Skeletal muscle satellite cell (primary cell): ENCODE results near the gene SH3BP1.
A peak's percentile ranks its signal among the peaks of the same experiment; 100 is the strongest.
"Not testable (repeated sequence)": the region's sequence is repeated elsewhere in the genome, so short reads cannot be mapped to it uniquely, and the experiment has no call there.

Experiments
- H3K27me3 ChIP-seq: 2 replicates; pipeline ENCODE4 v1.7.0; 2013; ENCODE audit warnings: low read length; ENCODE audit not compliant: control insufficient read depth, insufficient read depth
- H3K36me3 ChIP-seq: 2 replicates; pipeline ENCODE4 v1.7.0; 2013; ENCODE audit warnings: mild to moderate bottlenecking, control low read depth, low read length; ENCODE audit not compliant: insufficient read depth
- H3K4me1 ChIP-seq: 2 replicates; pipeline ENCODE4 v1.7.0; 2013; ENCODE audit warnings: low read length; ENCODE audit not compliant: control insufficient read depth, insufficient read depth
- H3K4me2 ChIP-seq: 2 replicates; pipeline ENCODE4 v1.7.0; 2013; ENCODE audit warnings: mild to moderate bottlenecking, low read length
- H3K4me3 ChIP-seq: 2 replicates; pipeline ENCODE4 v1.7.0; 2013; ENCODE audit warnings: low read length
- H3K9ac ChIP-seq: 2 replicates; pipeline ENCODE4 v1.7.0; 2013; ENCODE audit warnings: mild to moderate bottlenecking, low read depth, low read length, moderate library complexity
- H3K9me3 ChIP-seq: replicated peaks from 2 replicates; pipeline ENCODE4 v1.7.0; 2013; ENCODE audit warnings: mild to moderate bottlenecking, control low read depth, low read length

Gene SH3BP1

DNA sequence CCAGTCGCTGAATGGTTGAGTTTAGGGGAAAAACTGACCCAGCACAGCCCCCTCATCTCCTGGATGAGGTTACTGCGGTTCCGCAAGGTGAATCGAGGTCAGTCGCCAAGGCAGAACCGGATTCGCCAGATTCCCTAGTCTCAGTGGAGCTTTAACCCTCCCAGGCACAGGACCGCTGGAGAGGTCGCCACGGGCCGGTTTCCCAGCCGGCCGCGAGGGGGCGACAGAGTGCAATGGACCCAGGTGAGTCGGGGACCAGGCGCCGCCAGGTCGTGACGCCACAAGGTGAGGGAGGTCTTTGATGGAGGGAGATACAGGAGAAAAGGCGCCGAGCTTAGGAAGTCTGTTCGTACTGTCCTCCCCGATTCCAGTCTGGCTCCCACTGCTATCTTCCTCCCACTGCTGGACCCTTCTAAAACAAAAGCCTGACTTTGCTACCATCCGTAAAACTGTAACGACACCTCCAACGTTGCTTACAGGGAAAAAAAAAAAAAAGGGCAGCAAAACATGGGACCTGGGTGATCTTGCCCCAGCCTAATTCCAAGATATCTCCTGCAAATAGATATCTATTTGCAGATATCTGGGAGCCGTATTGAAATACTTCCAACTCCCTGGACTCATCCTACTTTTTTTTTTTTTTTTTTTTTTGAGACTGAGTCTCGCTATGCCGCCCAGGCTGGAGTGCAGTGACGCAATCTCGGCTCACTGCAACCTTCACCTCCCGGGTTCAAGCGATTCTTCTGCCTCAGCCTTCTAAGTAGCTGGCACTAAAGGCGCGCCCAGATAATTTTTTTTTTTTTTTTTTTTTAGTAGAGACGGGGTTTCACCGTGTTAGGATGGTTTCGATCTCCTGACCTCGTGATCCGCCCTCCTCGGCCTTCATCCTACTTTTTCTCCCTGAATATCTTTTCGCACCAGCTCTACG lies 32.2 kb upstream of the SH3BP1 start:
- Histone ChIP-seq H3K9ac (peak overlapping the region; percentile 5), H3K9me3 (no peaks in the 10 kb centered on the region), H3K4me2 (peak overlapping the region; percentile 70), H3K27me3 (peaks cover 17% of the 10 kb centered on the region), H3K4me1 (peaks cover 20% of the 10 kb centered on the region), H3K36me3 (peaks cover 4% of the 10 kb centered on the region), H3K4me3 (peak overlapping the region; percentile 50)

GRCh38 chr22:37607935-37608476 lies 31.5 kb upstream of the SH3BP1 start:
- H3K36me3 ChIP-seq = peaks cover 4% of the 10 kb centered on the region
- peaks cover 13% of the 10 kb centered on the region for H3K27me3 ChIP-seq
- peak overlapping the region; percentile 82 for H3K4me3 ChIP-seq
- H3K9ac ChIP-seq = peak overlapping the region; percentile 87
- H3K4me2 ChIP-seq = peak overlapping the region; percentile 79
- peaks cover 20% of the 10 kb centered on the region for H3K4me1 ChIP-seq
- no peaks in the 10 kb centered on the region for H3K9me3 ChIP-seq

- Histone ChIP-seq H3K4me2 (peak within 1 kb of the TSS; percentile 99), H3K9ac (peak within 1 kb of the TSS; percentile 87), H3K4me1 (peaks cover 23% of the 10 kb centered on the region), H3K9me3 (no peaks in the 10 kb centered on the region), H3K4me3 (peak within 1 kb of the TSS; percentile 97), H3K27me3 (peaks cover 13% of the 10 kb centered on the region), H3K36me3 (peaks cover 4% of the 10 kb centered on the region)
These were observed 30.8 kb upstream of the SH3BP1 start, which contains the start of gene GGA1 for GRCh38 chr22:37608477-37609239. Gene GGA1, plus strand, starts transcription at chr22:37608834. Its CDS starts 27 bp downstream, at chr22:37608861.

DNA sequence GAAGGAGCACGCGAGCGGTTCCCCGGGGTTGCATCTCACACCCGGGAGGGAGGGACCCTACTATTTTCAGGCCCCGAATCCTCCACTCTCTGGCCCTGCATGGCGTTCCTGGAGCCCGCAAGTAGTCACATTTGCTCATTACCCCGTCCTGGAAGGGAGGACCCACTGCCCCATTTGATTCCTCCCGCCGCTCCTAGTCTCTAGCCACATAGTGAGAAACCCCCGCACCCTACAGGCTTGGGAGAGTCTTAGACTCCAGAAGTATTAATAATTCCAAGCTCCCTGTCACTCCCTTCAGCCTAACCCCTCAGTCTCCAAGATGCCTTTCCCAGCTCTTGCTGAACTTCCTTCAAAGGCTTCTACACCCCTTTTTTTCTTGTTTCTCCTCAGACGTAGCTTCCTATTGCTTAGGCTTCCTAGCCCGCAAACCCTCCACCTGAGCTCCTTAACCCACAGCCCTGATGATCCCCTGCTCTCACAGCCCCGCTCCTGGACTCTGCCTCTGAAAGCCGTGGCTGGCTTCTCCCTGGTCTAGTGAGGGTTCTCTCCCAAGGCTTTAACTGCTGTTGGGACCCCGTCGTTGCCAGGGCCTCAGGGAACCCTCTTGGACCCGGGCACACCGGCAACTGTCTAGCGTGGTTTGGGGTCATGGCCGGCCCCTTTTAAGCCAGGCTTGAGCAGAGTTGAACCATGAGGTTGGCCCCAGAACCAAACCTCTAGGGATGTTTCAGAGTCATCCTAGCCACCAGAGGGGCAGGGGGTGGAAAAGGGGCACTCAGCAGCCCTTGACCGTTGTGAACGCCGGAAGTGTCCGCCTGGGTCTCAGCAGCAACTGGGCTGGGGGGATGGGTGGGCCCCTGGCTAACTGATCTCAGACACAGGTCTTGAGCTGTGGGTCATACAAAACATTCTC lies 30.0 kb upstream of the SH3BP1 start:
- Histone ChIP-seq H3K27me3 (peaks cover 8% of the 10 kb centered on the region), H3K36me3 (peaks cover 9% of the 10 kb centered on the region), H3K9me3 (no peaks in the 10 kb centered on the region), H3K9ac (peak overlapping the region; percentile 87), H3K4me3 (peak overlapping the region; percentile 97), H3K4me2 (peak overlapping the region; percentile 99), H3K4me1 (peaks cover 23% of the 10 kb centered on the region)

- Histone ChIP-seq H3K4me2 (peak overlapping the region; percentile 99), H3K4me1 (peaks cover 23% of the 10 kb centered on the region), H3K9ac (peak overlapping the region; percentile 87)
These were observed 29.4 kb upstream of the SH3BP1 start for GRCh38 chr22:37610153-37610475.

DNA sequence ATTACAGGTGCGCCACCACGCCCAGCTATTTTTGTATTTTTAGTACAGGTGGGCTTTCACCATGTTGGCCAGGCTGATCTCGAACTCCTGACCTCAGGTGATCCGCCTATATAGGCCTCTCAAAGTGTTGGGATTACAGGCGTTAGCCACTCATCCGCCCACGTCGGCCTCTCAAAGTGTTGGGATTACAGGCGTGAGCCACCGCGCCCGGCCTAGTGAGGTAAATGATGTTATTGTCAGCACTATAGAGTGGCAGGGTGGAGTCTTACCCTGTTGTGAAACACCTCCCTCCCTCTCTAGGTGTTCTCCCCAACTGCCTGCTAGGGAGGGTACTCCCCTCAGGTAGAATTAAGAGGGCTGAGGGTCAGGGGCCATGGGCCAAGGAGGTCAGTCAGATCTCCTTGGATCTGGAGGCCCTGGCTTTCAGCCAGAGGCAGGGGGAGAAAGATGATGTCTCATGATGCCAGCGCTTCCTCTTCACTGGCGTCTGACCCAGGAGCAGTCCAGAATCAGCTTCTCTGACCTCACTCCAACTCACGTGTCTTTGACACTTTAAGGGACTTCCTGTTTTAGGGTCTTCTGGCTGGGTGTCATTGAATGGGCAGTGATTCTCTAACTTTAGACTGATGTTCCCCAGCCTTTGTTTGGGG lies 28.9 kb upstream of the SH3BP1 start:
- no peak overlapping the region for H3K4me3 ChIP-seq
- peaks cover 9% of the 10 kb centered on the region for H3K36me3 ChIP-seq
- peaks cover 23% of the 10 kb centered on the region for H3K4me1 ChIP-seq
- no peaks in the 10 kb centered on the region for H3K27me3 ChIP-seq
- H3K4me2 ChIP-seq = peak overlapping the region; percentile 99
- peak overlapping the region; percentile 87 for H3K9ac ChIP-seq
- no peaks in the 10 kb centered on the region for H3K9me3 ChIP-seq

More at GRCh38 chr22:37610153-37610475, 29.4 kb upstream of the SH3BP1 start:
- not testable (repeated sequence) for H3K27me3 ChIP-seq, H3K9me3 ChIP-seq, H3K36me3 ChIP-seq
- peak overlapping the region; percentile 97 for H3K4me3 ChIP-seq

- H3K9ac ChIP-seq = no peak overlapping the region
- H3K36me3 ChIP-seq = peaks cover 12% of the 10 kb centered on the region
- no peak overlapping the region for H3K4me3 ChIP-seq
- H3K4me1 ChIP-seq = peaks cover 23% of the 10 kb centered on the region
- H3K9me3 ChIP-seq = no peaks in the 10 kb centered on the region
- H3K27me3 ChIP-seq = no peaks in the 10 kb centered on the region
- H3K4me2 ChIP-seq = no peak overlapping the region
These were observed 28.3 kb upstream of the SH3BP1 start for GRCh38 chr22:37611207-37611606.

DNA sequence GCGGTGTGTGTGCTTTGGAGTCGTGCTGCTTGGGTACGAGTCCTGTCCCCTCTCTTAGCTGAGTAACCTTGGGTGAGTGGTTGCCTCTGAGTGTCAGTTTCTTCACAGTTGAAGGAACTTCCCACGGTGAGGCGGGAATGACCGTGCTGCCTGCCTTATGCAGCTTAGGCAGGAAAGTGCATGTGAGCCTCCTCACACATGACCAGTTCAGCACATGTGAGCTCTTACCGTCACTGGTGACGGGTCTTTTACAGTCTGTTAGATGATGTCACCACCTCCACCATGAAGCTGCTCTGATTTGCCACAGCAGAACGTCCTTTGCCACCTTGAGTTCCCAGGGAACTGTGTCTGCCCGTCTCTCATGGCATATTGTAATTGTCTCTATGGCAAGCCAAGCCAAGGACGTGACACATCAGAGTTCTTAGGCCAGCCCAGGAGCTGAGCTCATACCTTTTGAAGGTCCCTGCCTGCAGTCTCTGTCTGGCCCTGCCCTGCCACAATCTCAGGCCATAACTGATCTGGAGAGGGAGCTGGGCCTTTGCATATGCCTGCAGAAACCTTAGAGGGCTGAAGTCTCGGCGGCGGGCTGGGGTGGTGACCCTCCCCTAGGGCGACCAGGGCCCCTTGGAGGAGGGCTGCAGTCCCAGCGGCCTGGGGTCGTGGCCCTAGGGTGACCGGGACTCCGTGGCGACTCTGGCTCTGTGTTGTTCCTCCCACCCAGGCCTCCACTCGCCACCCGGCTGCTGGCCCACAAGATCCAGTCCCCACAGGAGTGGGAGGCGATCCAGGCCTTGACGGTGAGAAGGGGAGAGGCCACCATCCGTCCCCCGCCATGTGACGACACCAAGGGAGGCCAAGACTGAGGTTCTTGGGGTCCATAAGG lies 23.0 kb upstream of the SH3BP1 start:
- Histone ChIP-seq H3K4me3 (no peak overlapping the region), H3K27me3 (no peaks in the 10 kb centered on the region), H3K9me3 (no peaks in the 10 kb centered on the region), H3K9ac (no peak overlapping the region), H3K4me1 (peaks cover 3% of the 10 kb centered on the region), H3K36me3 (peaks cover 49% of the 10 kb centered on the region), H3K4me2 (no peak overlapping the region)

GRCh38 chr22:37617431-37617830 lies 22.0 kb upstream of the SH3BP1 start:
- peaks cover 49% of the 10 kb centered on the region for H3K36me3 ChIP-seq
- no peak overlapping the region for H3K9ac ChIP-seq
- H3K4me1 ChIP-seq = peaks cover 3% of the 10 kb centered on the region
- no peaks in the 10 kb centered on the region for H3K9me3 ChIP-seq
- no peaks in the 10 kb centered on the region for H3K27me3 ChIP-seq
- no peak overlapping the region for H3K4me2 ChIP-seq
- H3K4me3 ChIP-seq = no peak overlapping the region
